Ishikawa (cell line): Measurements from ENCODE around the gene HIVEP2.

Experiments
- CEBPB ChIP-seq: IDR thresholded peaks from 2 replicates; pipeline ENCODE4 v1.6.1; 2012
- CREB1 ChIP-seq: IDR thresholded peaks from 2 replicates; pipeline ENCODE4 v1.6.1; 2012; ENCODE audit warnings: low read depth
- EGR1 ChIP-seq: IDR thresholded peaks from 2 replicates; pipeline ENCODE4 v1.6.1; 2012
- EP300 ChIP-seq: IDR thresholded peaks from 2 replicates; pipeline ENCODE4 v1.6.1; 2012; ENCODE audit warnings: borderline replicate concordance
- FOXM1 ChIP-seq: IDR thresholded peaks from 2 replicates; pipeline ENCODE4 v1.6.1; 2012; ENCODE audit warnings: low read depth, borderline replicate concordance
- NFIC ChIP-seq: IDR thresholded peaks from 2 replicates; pipeline ENCODE4 v1.6.1; 2012
- RAD21 ChIP-seq: IDR thresholded peaks from 2 replicates; pipeline ENCODE4 v1.6.1; 2012; ENCODE audit warnings: low read depth
- TAF1 ChIP-seq: IDR thresholded peaks from 2 replicates; pipeline ENCODE4 v1.6.1; 2012; ENCODE audit warnings: low read depth, mild to moderate bottlenecking
- TCF12 ChIP-seq: IDR thresholded peaks from 2 replicates; pipeline ENCODE4 v1.6.1; 2012; ENCODE audit warnings: low read depth
- TEAD4 ChIP-seq: IDR thresholded peaks from 2 replicates; pipeline ENCODE4 v1.6.1; 2012
- YY1 ChIP-seq: IDR thresholded peaks from 2 replicates; pipeline ENCODE4 v1.6.1; 2012; ENCODE audit warnings: low read depth
- ZBTB7A ChIP-seq: IDR thresholded peaks from 2 replicates; pipeline ENCODE4 v1.6.1; 2012; ENCODE audit warnings: low read depth
- TF ChIP-seq, protein P1 (sequence below): IDR thresholded peaks from 2 replicates; pipeline ENCODE4 v1.6.1; 2012
- TF ChIP-seq, protein P2 (sequence below): IDR thresholded peaks from 2 replicates; pipeline ENCODE4 v1.6.1; 2012; ENCODE audit warnings: low read depth, mild to moderate bottlenecking
- TF ChIP-seq, protein P3 (sequence below): IDR thresholded peaks from 2 replicates; pipeline ENCODE4 v1.6.1; 2012

Gene HIVEP2

DNA sequence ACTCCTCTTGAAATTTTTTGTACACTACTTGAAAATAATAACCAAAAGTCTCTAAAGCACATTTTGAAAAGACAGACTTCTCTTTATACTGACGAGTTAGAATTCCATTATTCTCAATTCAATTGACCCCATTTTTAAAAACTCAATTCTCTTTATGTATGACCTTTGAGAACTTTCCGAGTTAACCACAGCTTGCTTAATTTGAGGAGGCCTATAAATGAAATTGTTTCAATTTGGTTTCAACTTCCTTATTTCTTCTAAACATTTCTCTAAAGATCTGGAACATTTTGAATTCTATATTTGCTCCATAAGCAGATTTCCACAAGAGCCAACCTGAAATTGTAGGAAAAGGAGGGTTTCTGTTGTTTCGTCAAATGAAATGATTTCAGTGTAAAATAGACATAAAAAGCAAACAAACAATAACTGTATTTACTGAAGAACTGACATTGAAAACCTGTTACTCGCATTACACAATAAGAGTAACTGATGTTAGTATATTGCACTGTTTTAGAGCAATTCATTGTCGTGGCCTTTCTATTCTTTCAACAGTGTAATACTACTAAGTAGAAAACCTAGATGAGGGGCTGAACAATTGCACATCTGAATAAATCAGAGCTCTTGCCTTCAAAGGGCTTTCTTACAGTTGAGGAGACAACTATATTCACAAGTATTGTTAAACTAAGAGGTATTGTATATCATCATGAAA, 223.6 kb downstream of the HIVEP2 start:
- no peak for TF ChIP-seq CEBPB
- TF ChIP-seq TCF12 = no peak
- no peak for TF ChIP-seq RAD21
- no peak for TF ChIP-seq ZBTB7A
- TF ChIP-seq TAF1 = no peak
- no peak for TF ChIP-seq NFIC
- no peak for TF ChIP-seq FOXM1
- TF ChIP-seq, protein P1, sequence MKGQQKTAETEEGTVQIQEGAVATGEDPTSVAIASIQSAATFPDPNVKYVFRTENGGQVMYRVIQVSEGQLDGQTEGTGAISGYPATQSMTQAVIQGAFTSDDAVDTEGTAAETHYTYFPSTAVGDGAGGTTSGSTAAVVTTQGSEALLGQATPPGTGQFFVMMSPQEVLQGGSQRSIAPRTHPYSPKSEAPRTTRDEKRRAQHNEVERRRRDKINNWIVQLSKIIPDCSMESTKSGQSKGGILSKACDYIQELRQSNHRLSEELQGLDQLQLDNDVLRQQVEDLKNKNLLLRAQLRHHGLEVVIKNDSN = no peak
- TF ChIP-seq, protein P2, sequence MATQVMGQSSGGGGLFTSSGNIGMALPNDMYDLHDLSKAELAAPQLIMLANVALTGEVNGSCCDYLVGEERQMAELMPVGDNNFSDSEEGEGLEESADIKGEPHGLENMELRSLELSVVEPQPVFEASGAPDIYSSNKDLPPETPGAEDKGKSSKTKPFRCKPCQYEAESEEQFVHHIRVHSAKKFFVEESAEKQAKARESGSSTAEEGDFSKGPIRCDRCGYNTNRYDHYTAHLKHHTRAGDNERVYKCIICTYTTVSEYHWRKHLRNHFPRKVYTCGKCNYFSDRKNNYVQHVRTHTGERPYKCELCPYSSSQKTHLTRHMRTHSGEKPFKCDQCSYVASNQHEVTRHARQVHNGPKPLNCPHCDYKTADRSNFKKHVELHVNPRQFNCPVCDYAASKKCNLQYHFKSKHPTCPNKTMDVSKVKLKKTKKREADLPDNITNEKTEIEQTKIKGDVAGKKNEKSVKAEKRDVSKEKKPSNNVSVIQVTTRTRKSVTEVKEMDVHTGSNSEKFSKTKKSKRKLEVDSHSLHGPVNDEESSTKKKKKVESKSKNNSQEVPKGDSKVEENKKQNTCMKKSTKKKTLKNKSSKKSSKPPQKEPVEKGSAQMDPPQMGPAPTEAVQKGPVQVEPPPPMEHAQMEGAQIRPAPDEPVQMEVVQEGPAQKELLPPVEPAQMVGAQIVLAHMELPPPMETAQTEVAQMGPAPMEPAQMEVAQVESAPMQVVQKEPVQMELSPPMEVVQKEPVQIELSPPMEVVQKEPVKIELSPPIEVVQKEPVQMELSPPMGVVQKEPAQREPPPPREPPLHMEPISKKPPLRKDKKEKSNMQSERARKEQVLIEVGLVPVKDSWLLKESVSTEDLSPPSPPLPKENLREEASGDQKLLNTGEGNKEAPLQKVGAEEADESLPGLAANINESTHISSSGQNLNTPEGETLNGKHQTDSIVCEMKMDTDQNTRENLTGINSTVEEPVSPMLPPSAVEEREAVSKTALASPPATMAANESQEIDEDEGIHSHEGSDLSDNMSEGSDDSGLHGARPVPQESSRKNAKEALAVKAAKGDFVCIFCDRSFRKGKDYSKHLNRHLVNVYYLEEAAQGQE = no peak
- TF ChIP-seq EP300 = no peak
- no peak for TF ChIP-seq TEAD4
- TF ChIP-seq CREB1 = no peak
- TF ChIP-seq YY1 = no peak
- TF ChIP-seq, protein P3, sequence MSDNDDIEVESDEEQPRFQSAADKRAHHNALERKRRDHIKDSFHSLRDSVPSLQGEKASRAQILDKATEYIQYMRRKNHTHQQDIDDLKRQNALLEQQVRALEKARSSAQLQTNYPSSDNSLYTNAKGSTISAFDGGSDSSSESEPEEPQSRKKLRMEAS = no peak
- TF ChIP-seq EGR1 = no peak

DNA sequence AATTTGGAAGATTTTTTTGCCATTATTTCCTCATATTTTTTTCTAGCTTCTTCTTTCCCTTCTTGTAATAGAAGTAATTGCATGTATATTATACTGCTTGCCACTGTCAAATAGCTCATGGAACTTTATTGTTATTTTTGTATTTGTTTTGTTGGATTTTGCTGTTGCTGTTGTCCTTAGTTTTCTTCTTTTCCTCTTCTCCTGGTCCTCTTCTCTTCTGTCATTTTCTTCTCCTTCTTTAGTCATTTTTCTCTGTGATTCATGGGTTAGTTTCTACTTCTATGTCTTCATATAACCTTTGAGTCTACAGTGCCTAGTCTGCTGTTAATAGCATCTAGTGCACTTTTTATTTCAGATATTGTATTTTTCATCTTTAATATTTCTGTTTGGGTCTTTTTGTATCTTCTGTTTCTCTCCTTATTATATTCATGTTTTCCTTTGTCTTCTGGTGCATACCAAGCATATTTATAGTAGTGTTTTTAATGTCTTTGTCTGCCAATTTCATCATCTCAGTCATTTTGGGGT, 226.2 kb downstream of the HIVEP2 start:
- TF ChIP-seq NFIC = no peak
- TF ChIP-seq TAF1 = no peak
- TF ChIP-seq, protein P1 = no peak
- TF ChIP-seq, protein P2 = no peak
- TF ChIP-seq TCF12 = no peak
- TF ChIP-seq FOXM1 = no peak
- no peak for TF ChIP-seq CREB1
- no peak for TF ChIP-seq ZBTB7A
- no peak for TF ChIP-seq CEBPB
- no peak for TF ChIP-seq YY1
- TF ChIP-seq, protein P3 = no peak
- no peak for TF ChIP-seq EP300
- TF ChIP-seq TEAD4 = no peak
- no peak for TF ChIP-seq EGR1
- no peak for TF ChIP-seq RAD21

DNA sequence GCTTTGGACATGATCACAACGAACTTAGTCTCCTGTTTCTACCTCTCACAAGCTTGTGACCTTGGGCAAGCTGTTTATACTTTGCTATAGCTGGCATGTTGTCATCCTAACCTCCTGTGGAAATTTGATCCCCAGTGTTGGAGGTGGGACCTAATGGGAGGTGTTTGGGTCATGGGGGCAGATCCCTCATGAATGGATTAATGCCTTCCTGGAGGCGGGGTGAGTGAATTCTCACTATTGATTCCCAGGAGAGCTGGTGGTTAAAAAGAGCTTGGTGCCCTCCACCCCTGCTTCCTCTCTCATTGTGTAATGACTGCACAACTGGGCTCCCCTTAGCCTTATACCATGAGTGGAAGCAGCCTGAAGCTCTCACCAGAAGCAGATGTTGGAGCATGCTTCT, 228.9 kb downstream of the HIVEP2 start:
- TF ChIP-seq, protein P2 = no peak
- no peak for TF ChIP-seq YY1
- no peak for TF ChIP-seq FOXM1
- TF ChIP-seq ZBTB7A = no peak
- TF ChIP-seq CREB1 = no peak
- no peak for TF ChIP-seq CEBPB
- TF ChIP-seq, protein P1 = no peak
- TF ChIP-seq RAD21 = no peak
- TF ChIP-seq NFIC = no peak
- TF ChIP-seq, protein P3 = no peak
- TF ChIP-seq EGR1 = no peak
- TF ChIP-seq EP300 = no peak
- no peak for TF ChIP-seq TCF12
- no peak for TF ChIP-seq TAF1
- no peak for TF ChIP-seq TEAD4
